ENCODE data around the gene SHISA6.

DNA sequence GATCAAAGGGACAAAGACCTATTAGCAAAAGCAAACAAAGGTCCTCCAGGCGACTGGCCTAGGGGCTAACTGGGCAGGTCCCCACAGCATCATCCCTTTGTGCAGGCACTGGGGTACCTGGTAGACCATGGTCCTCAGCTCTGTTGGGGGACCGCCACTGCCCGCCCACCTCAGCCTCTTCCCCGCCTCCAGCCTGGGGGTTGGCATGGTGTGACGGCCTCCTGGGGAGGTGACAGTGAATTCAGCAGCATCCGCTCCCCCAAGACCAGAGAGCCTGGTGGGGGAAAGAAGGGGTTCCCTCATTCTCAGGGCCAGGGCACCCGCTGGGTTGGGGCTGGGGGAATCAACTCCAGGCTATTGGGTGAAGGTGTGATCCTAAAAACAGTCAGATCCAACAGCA lies 318.6 kb downstream of the SHISA6 start:
- TF ChIP-seq EP300 (conservative IDR thresholded peaks at IDR 0.05; ENCODE audit: poor library complexity, severe bottlenecking): no peak
- no peak for TF ChIP-seq EZH2 (IDR thresholded peaks at IDR 0.05; ENCODE audit: borderline replicate concordance, insufficient read depth, low read length, poor library complexity, severe bottlenecking)
- TF ChIP-seq CTCF (IDR thresholded peaks at IDR 0.05; ENCODE audit: poor library complexity, severe bottlenecking): no peak
- no peak for TF ChIP-seq REST (IDR thresholded peaks at IDR 0.05; ENCODE audit: borderline replicate concordance)
